Stimulated activated CD8-positive, alpha-beta memory T cell treated with anti-CD3 and anti-CD28 coated beads, Interleukin-15, amount 100 ng/mL, for 48 hours (primary cell): ENCODE measurements around the gene DAG1.
A peak's percentile ranks its signal among the peaks of the same experiment; 100 is the strongest.

Experiments used
- DNase-seq, 2 donors: peaks; one replicate each; pipeline ENCODE4 v3.0.0-alpha.2; 2020; ENCODE audit warnings: low read depth in 2 of 2

Gene DAG1

DNA sequence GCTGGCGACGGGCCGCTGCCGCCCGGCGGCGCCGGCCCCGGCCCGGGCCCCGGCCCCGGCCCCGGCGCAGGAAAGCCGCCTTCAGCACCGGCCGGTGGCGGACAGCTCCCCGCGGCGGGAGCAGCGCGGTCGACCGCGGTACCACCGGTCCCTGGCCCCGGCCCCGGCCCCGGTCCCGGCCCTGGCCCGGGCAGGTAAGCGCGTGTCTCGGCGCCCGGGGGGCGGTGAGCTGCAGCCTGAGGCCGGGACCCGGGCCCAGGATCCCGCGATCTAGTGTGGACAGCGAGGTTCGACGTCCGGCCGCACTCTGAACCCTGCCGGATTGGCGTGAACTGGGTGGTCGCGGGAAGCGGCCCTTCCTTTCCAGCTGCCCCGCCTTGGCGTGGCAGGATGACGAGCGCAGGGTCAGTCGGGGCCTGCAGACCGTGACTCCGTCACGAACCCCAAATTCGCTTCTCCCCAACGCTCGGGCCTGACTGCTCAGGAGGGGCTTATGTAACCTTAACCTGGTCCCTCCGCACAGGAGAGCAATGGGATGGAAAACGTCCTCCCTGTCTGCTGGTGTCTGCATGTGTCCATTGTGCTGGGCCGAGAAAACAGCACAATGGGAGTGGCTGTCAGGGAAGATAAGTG lies 84.7 kb downstream of the DAG1 start:
- DNase-seq = peak in 1 of 2 donors; percentile 47

GRCh38 chr3:49556500-49557275 lies 86.6 kb downstream of the DAG1 start:
- no peak for DNase-seq

- no peak for DNase-seq
These were observed 93.0 kb downstream of the DAG1 start for GRCh38 chr3:49563040-49563578.

- DNase-seq = no peak
These were observed 93.7 kb downstream of the DAG1 start for GRCh38 chr3:49563766-49564165.

- DNase-seq = no peak
These were observed 96.2 kb downstream of the DAG1 start for GRCh38 chr3:49566312-49566711.

GRCh38 chr3:49567406-49567805 lies 97.3 kb downstream of the DAG1 start:
- DNase-seq = no peak

- DNase-seq = no peak
These were observed 98.9 kb downstream of the DAG1 start for GRCh38 chr3:49568965-49569364.

GRCh38 chr3:49570028-49570654 lies 100.1 kb downstream of the DAG1 start:
- no peak for DNase-seq

- DNase-seq = no peak
These were observed 112.1 kb downstream of the DAG1 start for GRCh38 chr3:49582177-49582576.
